G401 (cell line): ENCODE measurements around the gene SCN4B. TPM values are rescaled to one million over a fixed set of nuclear protein-coding genes. Genes with fewer than 3 reads are reported as not detected.

Experiments
- DNase-seq: peaks from one replicate; pipeline ENCODE4 v3.0.0-alpha.2; 2015; ENCODE audit warnings: low spot score
- in situ Hi-C: cut with HindIII; loops from 2 replicates; pipeline ENCODE4 v1.10.0; 2016; ENCODE audit warnings: low sequenced_read_pairs, mixed read lengths
- total RNA-seq: library from RNA; depleted of rRNA; stranded (reverse); fragments of >200 nt; shearing (Covaris generic); gene quantifications from 2 replicates; pipeline ENCODE4 v1.2.3, GENCODE V29; 2014

SCN4B gene
- total RNA-seq, 1 experiment from 2014 or later, result not detected

DNA sequence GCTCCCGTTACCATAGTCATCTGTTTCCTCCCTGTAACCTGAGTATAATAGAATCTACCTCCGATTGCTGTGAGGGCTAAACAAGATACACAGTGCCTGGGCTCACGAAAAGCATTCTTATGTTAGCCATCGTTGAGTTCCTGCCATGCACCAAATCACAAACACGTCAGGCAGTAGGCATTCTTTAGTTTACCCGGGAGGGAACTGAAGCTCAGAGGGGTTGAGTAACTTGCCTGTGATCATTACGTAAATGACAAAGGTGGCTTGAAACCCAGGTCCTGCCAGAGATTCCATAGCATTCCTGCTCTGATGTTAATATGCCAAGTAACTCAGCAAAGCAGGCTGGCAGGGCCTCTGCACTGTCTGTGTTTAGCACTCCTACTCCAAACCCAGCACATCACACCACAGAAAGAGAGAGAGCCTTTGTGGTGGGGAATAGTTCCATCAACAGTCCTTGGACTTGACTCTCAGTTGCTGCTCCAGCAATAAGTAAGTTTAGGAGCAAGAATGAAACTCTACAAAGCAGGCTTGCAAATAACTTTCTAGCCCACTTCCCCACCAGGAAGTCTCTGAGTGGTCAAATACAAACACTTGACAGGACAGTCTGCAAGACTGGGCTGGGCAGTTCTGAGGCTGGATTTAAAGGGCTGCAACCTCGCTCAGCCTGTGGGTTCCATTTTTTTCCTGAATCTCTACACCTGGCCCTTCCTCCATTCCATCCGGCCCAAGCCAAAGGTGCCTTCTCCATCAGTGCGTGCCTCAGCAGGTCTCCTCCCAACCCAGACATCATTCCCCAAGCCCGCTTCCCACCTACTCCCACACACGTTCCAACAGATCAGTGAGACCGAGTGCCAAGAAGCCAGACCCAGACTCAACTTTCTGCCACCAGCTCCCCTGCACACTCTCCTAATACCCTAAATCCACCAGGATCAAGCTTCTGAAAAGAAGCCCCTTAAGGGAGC is 22.7 kb upstream of the SCN4B start:
- DNase-seq, result peak; percentile 64

DNA sequence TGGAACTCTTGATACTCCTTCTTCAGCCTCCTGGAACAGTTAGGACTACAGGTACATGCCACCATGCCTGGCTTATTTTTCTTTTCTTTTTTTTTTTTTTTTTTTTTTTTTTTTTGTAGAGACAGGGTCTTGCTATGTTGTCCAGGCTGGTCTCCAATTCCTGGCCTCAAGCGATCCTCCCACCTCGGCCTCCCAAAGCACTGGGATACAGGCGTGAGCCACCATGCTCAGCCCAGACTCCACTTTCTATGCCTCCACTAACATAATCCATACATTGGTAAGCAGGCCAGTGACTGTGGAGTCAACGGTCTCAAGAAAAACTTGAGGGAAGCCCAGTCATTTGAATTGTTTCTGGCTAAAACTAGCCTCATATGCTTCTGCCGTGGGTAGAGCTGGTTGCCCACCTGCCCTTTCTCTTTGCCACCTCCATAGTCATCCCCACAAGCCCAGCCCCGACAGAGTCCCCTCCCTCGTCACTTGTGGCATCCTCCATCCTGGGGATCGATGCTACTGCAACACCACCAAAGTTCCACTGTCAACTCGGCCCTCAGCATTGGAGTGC is 21.5 kb upstream of the SCN4B start:
- no peak for DNase-seq

More for the DNA sequence above, 22.7 kb upstream of the SCN4B start:
- in situ Hi-C loops, result no loop called here

DNA sequence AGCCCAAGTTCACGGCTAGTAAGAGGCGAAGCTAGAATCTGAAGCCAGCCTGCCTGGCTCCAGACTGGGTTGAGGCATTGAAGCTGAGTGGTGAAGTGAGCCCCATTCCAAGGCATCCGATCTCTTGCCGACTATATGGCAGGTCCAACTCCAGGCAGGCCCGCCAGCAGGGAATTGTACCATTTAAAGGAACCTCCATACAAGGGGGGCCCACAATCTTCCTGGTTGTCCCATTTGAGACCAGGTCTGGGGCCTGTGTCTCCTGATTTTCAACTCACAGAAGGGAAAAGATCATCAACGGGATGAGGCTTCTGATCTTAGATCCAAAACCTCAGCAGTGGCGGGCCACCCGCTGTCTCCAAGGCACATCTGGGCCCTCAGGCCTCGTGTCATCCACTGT is 19.7 kb upstream of the SCN4B start:
- no peak for DNase-seq
- in situ Hi-C loops, result loop anchor here (5.0 kb wide), 1 partner anchor 40 kb away; no protein-coding TSS in a partner anchor

More for the DNA sequence above, 21.5 kb upstream of the SCN4B start:
- in situ Hi-C loops, result loop anchor here (5.0 kb wide), 1 partner anchor 42 kb away; no protein-coding TSS in a partner anchor

DNA sequence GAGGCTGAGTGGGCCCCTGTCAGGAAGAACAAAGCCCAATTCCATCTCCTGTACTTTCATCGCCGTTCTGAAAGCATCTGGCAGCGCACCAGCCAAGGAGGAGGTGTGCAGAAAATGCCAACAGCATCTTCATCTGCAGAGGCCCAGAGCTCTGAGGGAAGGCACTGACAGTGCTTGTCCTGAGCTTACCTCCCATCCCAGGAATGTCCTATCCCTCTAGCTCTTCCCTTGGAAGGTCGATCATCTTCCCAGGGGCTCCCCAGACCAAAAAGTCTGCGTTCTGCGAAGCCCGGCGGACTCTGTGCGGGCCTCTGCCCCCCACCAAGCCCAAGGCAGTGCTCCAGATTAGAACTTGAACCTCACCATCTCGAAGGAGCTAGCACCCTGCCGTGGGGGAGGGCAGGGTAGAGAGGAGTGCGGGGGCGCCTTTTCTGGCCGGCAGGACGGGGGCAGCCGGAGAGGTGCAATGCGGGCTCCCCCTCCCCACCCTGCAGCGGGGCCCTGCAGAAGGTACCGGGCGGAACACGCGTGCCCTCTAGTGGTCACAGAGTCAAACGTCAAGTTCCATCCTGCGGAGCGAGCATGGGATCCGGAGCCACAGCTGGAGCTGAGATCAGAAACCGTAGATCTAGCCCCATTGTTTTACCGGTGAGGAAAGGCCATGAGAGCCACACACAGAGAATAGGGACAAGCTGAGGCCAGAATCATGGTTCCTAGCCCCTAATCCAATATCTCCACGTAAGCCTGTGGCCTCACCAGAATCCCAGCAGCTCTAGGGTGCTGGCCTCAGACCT is 18.8 kb upstream of the SCN4B start:
- DNase-seq, result peak; percentile 87
- in situ Hi-C loops, result loop anchor here (5.0 kb wide), 1 partner anchor 39 kb away; no protein-coding TSS in a partner anchor

- DNase-seq, result no peak
- in situ Hi-C loops, result loop anchor here (5.0 kb wide), 1 partner anchor 39 kb away; no protein-coding TSS in a partner anchor
Measured at GRCh38 chr11:118170882-118171268, 18.3 kb upstream of the SCN4B start.

DNA sequence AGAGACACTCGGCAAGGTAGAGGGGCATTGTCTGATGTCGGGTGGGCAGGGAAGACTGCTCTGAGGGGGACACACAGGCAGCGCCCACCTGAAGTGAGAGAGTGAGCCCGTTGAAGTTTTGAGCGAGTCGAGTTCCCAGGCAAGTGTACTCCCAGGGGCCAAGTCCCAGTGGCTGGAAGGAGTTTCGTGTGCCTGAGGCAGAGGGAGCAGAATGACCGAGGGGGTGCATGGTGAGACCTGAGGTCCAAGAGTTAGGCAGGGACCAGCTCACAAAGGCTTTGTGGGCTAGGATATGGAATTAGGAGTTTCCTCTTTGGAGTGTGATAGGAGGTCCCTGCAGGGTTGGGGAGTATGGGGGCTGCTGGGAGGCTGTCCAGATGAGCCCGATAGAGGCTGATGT is 17.6 kb upstream of the SCN4B start:
- in situ Hi-C loops, result loop anchor here (5.0 kb wide), 1 partner anchor 38 kb away; no protein-coding TSS in a partner anchor
- DNase-seq, result no peak

- in situ Hi-C loops, result loop anchor here (5.0 kb wide), 1 partner anchor 37 kb away; no protein-coding TSS in a partner anchor
- no peak for DNase-seq
Measured at GRCh38 chr11:118169300-118170140, 16.9 kb upstream of the SCN4B start.

- in situ Hi-C loops, result no loop called here
- no peak for DNase-seq
Measured at GRCh38 chr11:118168751-118169150, 16.1 kb upstream of the SCN4B start.

- no peak for DNase-seq
- in situ Hi-C loops, result no loop called here
Measured at GRCh38 chr11:118168316-118168715, 15.7 kb upstream of the SCN4B start.

DNA sequence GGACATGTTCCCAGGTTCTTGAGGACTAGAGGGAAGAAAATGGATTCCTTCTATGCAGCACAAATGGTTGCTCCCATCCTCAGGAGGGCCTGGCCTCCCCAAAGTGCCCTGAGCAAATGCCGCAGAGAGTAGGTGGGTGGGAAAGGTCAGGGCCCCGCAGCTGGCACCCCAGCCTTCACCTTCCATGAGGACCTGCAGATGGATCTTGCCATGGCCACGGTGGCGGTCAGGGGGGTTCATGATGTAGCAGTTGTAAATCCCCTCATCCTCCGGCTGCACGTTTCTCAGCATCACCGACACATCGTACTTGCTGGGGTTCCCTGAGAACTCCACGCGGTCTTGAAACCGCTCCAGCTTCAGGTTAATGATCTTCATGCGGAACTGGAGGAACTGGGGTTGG is 15.3 kb upstream of the SCN4B start:
- DNase-seq, result no peak
- in situ Hi-C loops, result no loop called here

- in situ Hi-C loops, result no loop called here
Measured at GRCh38 chr11:118167253-118167652, 14.6 kb upstream of the SCN4B start.

DNA sequence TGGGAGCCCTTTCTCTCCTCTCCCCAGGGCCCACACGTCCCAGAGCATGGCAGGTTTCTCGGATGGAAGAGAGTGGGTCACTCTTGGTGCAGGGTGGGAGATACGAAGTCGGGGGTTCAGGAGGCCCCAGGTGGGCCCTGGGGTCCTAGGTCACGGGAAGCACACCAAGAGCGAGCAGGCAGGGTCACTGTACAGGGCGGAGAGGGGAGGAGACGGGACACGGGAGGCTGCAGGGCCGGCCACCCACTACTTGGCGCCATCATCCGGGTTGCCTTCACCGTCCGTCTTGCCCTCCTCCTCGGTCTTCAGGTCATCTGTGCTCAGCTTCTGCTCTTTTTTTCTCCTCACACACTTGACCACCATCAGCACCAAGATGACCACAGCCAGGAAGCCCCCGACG is 14.0 kb upstream of the SCN4B start:
- DNase-seq, result no peak
- in situ Hi-C loops, result no loop called here

More at GRCh38 chr11:118167253-118167652, 14.6 kb upstream of the SCN4B start:
- DNase-seq, result no peak

DNA sequence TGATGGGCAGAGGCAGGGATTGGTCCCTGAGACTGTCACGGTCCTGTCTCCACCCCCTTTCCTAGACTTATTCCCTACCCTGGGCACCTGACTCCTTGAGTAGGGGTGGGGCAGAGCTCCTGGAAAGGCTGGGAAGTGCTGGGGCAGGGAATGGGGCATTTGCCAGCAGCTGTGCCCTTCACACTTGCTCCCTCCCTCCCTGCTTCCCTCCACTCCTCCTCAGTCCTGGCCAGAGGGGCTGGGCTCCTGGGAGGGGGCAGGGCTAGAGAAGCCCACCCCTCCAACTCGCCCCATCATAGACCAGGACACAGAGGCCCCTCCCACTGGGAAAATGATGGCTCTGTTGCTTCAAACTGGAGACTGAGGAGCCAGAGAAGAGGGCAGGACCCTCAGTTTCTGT is 12.3 kb upstream of the SCN4B start:
- in situ Hi-C loops, result no loop called here
- no peak for DNase-seq

DNA sequence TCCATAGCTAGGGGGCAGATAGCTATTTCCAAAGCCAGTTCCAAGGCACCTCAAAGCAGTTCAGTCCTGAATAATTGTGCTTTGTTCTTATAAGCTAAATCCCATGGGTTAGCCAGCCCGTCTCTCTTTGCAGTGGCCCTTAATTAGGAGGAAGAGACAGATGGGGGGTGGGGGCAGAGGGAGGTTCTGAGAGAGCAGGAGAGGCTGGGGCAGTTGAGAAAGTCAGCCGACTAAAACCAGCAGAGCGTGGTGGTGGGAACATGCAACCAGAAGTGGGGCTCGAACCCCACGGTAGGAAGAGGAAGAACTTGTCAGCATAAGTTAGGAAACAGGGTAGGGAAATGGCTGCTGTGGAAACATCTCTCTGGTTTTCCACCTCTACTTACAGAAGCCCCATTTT is 10.9 kb upstream of the SCN4B start:
- no peak for DNase-seq
- in situ Hi-C loops, result no loop called here

- in situ Hi-C loops, result no loop called here
- DNase-seq, result no peak
Measured at GRCh38 chr11:118162846-118163245, 10.2 kb upstream of the SCN4B start.

GRCh38 chr11:118161786-118162185 is 9.2 kb upstream of the SCN4B start:
- DNase-seq, result no peak
- in situ Hi-C loops, result no loop called here

DNA sequence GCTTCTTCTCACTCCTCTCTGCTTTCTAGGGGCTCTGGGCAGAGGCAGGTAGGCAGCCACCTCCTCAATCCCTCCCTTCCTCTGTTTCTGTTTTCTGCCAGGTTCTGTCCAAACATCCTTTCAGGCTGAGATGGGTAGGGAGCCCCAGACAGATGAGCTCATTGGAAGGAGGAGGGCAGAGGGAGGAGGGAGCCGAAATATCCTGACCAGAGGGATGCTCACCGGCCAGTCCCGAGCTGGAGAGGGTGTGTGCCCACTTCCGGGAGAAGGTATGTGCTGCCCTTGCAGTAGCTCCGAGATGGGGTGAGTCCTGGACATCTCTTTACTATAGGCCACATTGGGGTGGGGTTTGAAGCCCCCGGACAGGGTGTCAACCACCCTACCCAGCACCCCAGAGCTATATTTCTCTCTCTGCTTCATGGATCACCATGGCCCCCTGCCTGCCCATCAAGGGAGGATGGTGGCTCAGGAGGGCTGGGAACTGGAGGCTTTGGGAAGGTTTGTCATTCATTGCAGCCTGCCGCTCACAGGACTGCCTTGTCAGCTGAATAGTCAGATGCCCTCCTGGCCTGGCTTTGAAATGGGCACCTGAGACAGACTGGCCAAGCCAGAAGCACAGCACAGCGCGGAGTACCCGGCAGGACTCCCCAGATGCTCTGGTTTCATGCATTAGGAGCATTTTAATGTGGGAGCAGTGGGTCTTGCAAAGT is 4.7 kb upstream of the SCN4B start:
- DNase-seq, result no peak
- in situ Hi-C loops, result no loop called here
